Measurements from ENCODE around the gene UBAC2.

- TF ChIP-seq, protein P1, sequence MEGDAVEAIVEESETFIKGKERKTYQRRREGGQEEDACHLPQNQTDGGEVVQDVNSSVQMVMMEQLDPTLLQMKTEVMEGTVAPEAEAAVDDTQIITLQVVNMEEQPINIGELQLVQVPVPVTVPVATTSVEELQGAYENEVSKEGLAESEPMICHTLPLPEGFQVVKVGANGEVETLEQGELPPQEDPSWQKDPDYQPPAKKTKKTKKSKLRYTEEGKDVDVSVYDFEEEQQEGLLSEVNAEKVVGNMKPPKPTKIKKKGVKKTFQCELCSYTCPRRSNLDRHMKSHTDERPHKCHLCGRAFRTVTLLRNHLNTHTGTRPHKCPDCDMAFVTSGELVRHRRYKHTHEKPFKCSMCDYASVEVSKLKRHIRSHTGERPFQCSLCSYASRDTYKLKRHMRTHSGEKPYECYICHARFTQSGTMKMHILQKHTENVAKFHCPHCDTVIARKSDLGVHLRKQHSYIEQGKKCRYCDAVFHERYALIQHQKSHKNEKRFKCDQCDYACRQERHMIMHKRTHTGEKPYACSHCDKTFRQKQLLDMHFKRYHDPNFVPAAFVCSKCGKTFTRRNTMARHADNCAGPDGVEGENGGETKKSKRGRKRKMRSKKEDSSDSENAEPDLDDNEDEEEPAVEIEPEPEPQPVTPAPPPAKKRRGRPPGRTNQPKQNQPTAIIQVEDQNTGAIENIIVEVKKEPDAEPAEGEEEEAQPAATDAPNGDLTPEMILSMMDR (IDR thresholded peaks at IDR 0.05): no peak
- TF ChIP-seq ZFX (IDR thresholded peaks at IDR 0.05; ENCODE audit: borderline replicate concordance): no peak
These were observed 89.2 kb downstream of the UBAC2 start for GRCh38 chr13:99289674-99290337.
